Upper lobe of left lung (tissue), 6 donors: ENCODE results near the gene TOP1. TPM values are rescaled to one million over a fixed set of nuclear protein-coding genes. Genes with fewer than 3 reads are reported as not detected.
A peak's percentile ranks its signal among the peaks of the same experiment; 100 is the strongest.

Source experiments
- ATAC-seq, 2 donors: fragments of 200-7000 bp; cut with Tn5 transposase; one replicate each; pipeline ENCODE4 v1.9.1; 2022; ENCODE audit warnings: mild to moderate bottlenecking in 2 of 2, moderate library complexity in 2 of 2; ENCODE audit not compliant: low FRiP score in 2 of 2
- DNase-seq, 2 donors: peaks; one replicate each; pipeline ENCODE4 v3.0.0-alpha.2; 2019 to 2020
- H3K27ac ChIP-seq, 4 donors: fragments of 200-600 bp; sonication (generic); one replicate each; pipeline ENCODE4 v1.5.1; 2016 to 2019
- H3K27me3 ChIP-seq, 4 donors: fragments of 200-600 bp; sonication (generic); one replicate each; pipeline ENCODE4 v1.5.1; 2017 to 2019
- H3K36me3 ChIP-seq, 4 donors: fragments of 200-600 bp; sonication (generic); one replicate each; pipeline ENCODE4 v1.5.1; 2016 to 2019
- H3K4me1 ChIP-seq, 4 donors: fragments of 200-600 bp; sonication (generic); one replicate each; pipeline ENCODE4 v1.5.1; 2018 to 2019
- H3K4me3 ChIP-seq, 4 donors: fragments of 200-600 bp; sonication (generic); one replicate each; pipeline ENCODE4 v1.5.1; 2017 to 2019; ENCODE audit warnings: mild to moderate bottlenecking in 2 of 4, moderate library complexity in 1 of 4
- H3K9me3 ChIP-seq, 4 donors: fragments of 200-600 bp; sonication (generic); one replicate each; pipeline ENCODE4 v1.5.1; 2018 to 2019
- EP300 ChIP-seq, 4 donors: sonication (generic); formaldehyde crosslinking; IDR thresholded peaks; one replicate each; pipeline ENCODE4 v1.5.1; 2017; ENCODE audit warnings: antibody characterized with exemption in 4 of 4, control low read depth in 2 of 4
- POLR2A ChIP-seq, 4 donors: fragments of 450-650 bp; IDR thresholded peaks; one replicate each; pipeline ENCODE4 v1.5.1; 2016 to 2017; ENCODE audit warnings: antibody characterized with exemption in 4 of 4, mild to moderate bottlenecking in 2 of 4
- POLR2AphosphoS5 ChIP-seq, 2 donors: sonication (generic); formaldehyde crosslinking; IDR thresholded peaks; one replicate each; pipeline ENCODE4 v1.5.1; 2017; ENCODE audit warnings: antibody characterized with exemption in 2 of 2
- WGBS, 2 donors: methylation state at CpG; one replicate each; pipeline ENCODE4 v1.1.5; 2017 to 2018; 5-methylcytosine and 5-hydroxymethylcytosine counted together
- total RNA-seq, 6 donors: library from RNA; depleted of rRNA in 4 of 6; stranded (reverse); fragments of >200 nt in 4 of 6; gene quantifications; one replicate each; pipeline versions ENCODE4 v1.1.0 to v1.2.1, GENCODE V29; 2016 to 2021
- TF ChIP-seq, protein P1 (sequence below), 6 experiments: fragments of 450-650 bp in 4 of 6; fragments of 200-600 bp in 2 of 6; sonication (generic) in 2 of 6; IDR thresholded peaks; one replicate each; pipeline ENCODE4 v1.5.1; 2016 to 2019; ENCODE audit warnings: antibody characterized with exemption in 6 of 6
- donor health status: DM: no; HTN: no; CAD: no; lungs with moderate emphysema.
- donor health status: DM: no; HTN: yes; CAD: no; lungs with severe emphysema.

TOP1 gene
- total RNA-seq, 6 donors from 2014 or later, result 39.8 to 94.2 (median 49.0) TPM

DNA sequence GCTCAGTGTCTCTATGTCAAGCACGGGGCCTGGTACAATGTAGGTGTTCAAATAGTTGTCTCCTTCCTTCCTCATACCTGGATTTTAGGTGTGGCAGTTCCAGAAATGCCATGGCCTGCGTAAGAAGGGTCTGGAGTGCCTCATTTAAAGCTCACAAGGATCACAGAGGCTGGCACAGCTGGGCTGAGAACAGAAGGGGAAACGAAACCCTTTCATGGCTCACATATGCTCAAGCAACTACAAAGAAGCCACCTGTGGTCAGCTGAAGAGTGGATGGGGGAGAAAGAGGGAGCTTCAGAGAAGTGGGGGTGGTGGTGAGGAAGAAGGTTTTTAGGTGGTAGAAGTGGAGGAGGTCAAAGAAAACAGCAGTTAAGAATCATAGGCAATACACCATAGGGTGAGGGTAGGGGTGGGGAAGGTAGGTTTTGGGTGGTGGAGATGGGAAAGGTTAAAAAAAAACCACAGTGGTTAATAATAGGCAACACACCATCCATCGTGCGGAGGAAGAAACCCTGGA is 17.0 kb upstream of the TOP1 start:
- peak; percentile 63 to 72 for TF ChIP-seq POLR2AphosphoS5 (IDR thresholded peaks at IDR 0.05)
- TF ChIP-seq, protein P1, sequence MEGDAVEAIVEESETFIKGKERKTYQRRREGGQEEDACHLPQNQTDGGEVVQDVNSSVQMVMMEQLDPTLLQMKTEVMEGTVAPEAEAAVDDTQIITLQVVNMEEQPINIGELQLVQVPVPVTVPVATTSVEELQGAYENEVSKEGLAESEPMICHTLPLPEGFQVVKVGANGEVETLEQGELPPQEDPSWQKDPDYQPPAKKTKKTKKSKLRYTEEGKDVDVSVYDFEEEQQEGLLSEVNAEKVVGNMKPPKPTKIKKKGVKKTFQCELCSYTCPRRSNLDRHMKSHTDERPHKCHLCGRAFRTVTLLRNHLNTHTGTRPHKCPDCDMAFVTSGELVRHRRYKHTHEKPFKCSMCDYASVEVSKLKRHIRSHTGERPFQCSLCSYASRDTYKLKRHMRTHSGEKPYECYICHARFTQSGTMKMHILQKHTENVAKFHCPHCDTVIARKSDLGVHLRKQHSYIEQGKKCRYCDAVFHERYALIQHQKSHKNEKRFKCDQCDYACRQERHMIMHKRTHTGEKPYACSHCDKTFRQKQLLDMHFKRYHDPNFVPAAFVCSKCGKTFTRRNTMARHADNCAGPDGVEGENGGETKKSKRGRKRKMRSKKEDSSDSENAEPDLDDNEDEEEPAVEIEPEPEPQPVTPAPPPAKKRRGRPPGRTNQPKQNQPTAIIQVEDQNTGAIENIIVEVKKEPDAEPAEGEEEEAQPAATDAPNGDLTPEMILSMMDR (IDR thresholded peaks at IDR 0.05), result no peak
- peak; percentile 30 to 89 (median 70) for TF ChIP-seq EP300 (IDR thresholded peaks at IDR 0.05)
- TF ChIP-seq POLR2A (IDR thresholded peaks at IDR 0.05), result peak in 1 of 4 donors; percentile 68
- 67 to 71% methylated on average over 5 of the region's 5 CpGs for WGBS, 2 donors
- Histone ChIP-seq H3K4me3 (no peak overlapping the region), H3K9me3 (no peaks in the 10 kb centered on the region), H3K27me3 (no peaks in the 10 kb centered on the region), H3K36me3 (no peaks in the 10 kb centered on the region), H3K27ac (peak overlapping the region; percentile 21 to 81 (median 72)), H3K4me1 (peaks cover 33 to 45% (median 38%) of the 10 kb centered on the region in 4 donors)
- DNase-seq, result peak in 1 of 2 donors; percentile 80
- peak; percentile 64 to 83 for ATAC-seq

DNA sequence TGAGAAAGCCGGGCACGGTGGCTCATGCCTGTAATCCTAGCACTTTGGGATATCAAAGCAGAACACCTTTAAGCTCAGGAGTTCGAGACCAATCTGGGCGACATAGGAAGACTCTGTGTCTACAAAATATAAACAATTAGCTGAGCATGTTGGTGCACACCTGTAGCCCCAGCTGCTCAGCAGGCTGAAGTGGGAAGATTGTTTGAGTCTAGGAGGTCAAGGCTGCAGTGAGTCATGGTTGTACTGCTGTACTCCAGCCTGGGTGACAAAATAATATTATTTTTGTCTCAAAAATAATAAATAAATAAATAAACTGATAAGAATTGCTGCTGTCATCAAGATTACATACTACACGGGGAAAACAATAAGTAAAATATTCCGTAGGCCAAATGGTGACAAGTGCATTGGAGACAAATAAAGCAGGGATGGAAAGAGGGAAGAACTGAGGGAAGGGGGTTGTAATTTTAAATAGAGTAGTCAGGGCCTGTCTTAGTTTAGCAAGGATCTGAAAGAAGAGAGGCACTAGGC is 14.0 kb upstream of the TOP1 start:
- Histone ChIP-seq H3K27me3 (no peaks in the 10 kb centered on the region), H3K4me3 (no peak overlapping the region), H3K4me1 (peaks cover 18 to 27% (median 23%) of the 10 kb centered on the region in 4 donors), H3K9me3 (no peaks in the 10 kb centered on the region), H3K36me3 (no peaks in the 10 kb centered on the region), H3K27ac (no peak overlapping the region)
- TF ChIP-seq, protein P1 (IDR thresholded peaks at IDR 0.05), result no peak
- TF ChIP-seq EP300 (IDR thresholded peaks at IDR 0.05) (no peak), POLR2A (IDR thresholded peaks at IDR 0.05) (no peak), POLR2AphosphoS5 (IDR thresholded peaks at IDR 0.05) (no peak)
- 88 to 89% methylated on average over 6 of the region's 6 CpGs for WGBS, 2 donors
- DNase-seq, result no peak
- no peak for ATAC-seq

DNA sequence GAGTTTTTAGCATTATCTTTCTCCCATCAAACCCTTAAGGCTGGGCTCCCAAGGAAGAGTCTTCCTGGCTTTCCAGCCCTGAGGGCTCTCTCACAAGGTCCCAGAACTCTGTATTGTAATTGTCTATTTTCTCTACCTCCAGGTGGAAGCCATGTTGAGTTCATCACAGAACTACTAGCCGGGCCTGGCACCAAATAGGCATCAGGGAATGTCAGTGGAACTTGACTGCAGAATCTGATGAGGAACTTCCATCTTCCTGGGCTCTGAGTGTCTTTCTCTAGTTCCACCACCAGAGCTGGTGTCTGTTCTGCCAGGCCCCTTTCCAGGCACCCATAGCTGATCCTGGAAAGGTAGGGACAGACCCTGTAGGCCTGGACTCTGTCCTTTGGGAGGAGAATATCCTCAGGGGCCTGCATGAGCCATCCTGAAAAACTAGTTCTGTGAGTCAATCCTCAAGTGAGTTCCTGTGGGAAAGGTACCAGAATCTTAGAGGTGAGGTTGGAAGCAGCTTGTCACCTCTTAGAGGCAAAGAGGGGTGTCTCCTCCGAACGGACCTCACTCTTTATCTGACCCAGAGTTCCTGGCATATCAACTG is 11.1 kb upstream of the TOP1 start:
- Histone ChIP-seq H3K4me1 (peaks cover 8 to 19% (median 9%) of the 10 kb centered on the region in 4 donors), H3K27me3 (no peaks in the 10 kb centered on the region), H3K9me3 (no peaks in the 10 kb centered on the region), H3K4me3 (no peak overlapping the region), H3K27ac (peak overlapping the region in 2 of 4 donors; percentile 20 to 43), H3K36me3 (no peaks in the 10 kb centered on the region)
- no peak for DNase-seq
- 75 to 79% methylated on average over 3 of the region's 3 CpGs for WGBS, 2 donors
- ATAC-seq, result no peak
- TF ChIP-seq POLR2A (IDR thresholded peaks at IDR 0.05) (no peak), EP300 (IDR thresholded peaks at IDR 0.05) (no peak), POLR2AphosphoS5 (IDR thresholded peaks at IDR 0.05) (no peak)
- TF ChIP-seq, protein P1 (IDR thresholded peaks at IDR 0.05), result no peak

DNA sequence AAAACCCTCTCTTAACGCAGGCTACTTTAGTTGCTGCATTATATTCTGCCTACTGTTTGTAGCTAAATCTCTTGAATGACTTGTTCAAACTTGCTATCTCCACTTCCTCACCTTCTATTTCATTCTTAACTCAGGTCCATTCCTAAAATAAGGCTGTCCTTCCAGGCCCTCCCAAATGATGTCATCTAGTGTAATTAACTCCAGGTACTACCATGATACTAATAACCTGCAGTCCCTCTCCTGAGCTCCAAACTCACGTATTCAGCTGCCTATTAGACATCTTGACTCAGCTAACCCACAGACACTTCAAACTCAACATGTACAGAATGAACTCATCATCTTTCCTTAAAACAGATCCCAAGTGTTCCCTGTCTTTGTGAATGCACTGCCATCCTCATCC is 10.5 kb upstream of the TOP1 start:
- TF ChIP-seq, protein P1 (IDR thresholded peaks at IDR 0.05), result no peak
- TF ChIP-seq POLR2A (IDR thresholded peaks at IDR 0.05), result no peak
- no peak for TF ChIP-seq POLR2AphosphoS5 (IDR thresholded peaks at IDR 0.05)
- no peak for TF ChIP-seq EP300 (IDR thresholded peaks at IDR 0.05)
- H3K36me3 ChIP-seq, result no peaks in the 10 kb centered on the region
- H3K4me1 ChIP-seq, result peaks cover 2 to 13% (median 3%) of the 10 kb centered on the region in 4 donors
- no peak for DNase-seq
- H3K4me3 ChIP-seq, result no peak overlapping the region
- 76 to 85% methylated on average over 2 of the region's 2 CpGs for WGBS, 2 donors
- no peaks in the 10 kb centered on the region for H3K9me3 ChIP-seq
- no peaks in the 10 kb centered on the region for H3K27me3 ChIP-seq
- H3K27ac ChIP-seq, result peak overlapping the region in 1 of 4 donors; percentile 43
- no peak for ATAC-seq
